ENCODE data around the gene FAM193B.

FAM193B gene

GRCh38 chr5:177483042-177483441 lies 71.3 kb downstream of the FAM193B start:
- Histone ChIP-seq H3K4me3 (ENCODE audit: low read length) (no peak overlapping the region), H3K9ac (ENCODE audit: low read length) (no peak overlapping the region), H3K27me3 (ENCODE audit: control insufficient read depth, insufficient read depth, low read length) (no peaks in the 10 kb centered on the region), H3K4me1 (ENCODE audit: control insufficient read depth, insufficient read depth, low read length) (peaks cover 5% of the 10 kb centered on the region), H3K9me3 (ENCODE audit: control insufficient read depth, low read length) (no peaks in the 10 kb centered on the region), H3K36me3 (ENCODE audit: control insufficient read depth, insufficient read depth, low read length) (peaks cover 6% of the 10 kb centered on the region)

GRCh38 chr5:177482359-177482795 lies 72.0 kb downstream of the FAM193B start:
- H3K4me1 ChIP-seq (ENCODE audit: control insufficient read depth, insufficient read depth, low read length): peaks cover 5% of the 10 kb centered on the region
- no peaks in the 10 kb centered on the region for H3K27me3 ChIP-seq (ENCODE audit: control insufficient read depth, insufficient read depth, low read length)
- H3K36me3 ChIP-seq (ENCODE audit: control insufficient read depth, insufficient read depth, low read length): peaks cover 2% of the 10 kb centered on the region

GRCh38 chr5:177479774-177480173 lies 74.6 kb downstream of the FAM193B start:
- H3K4me1 ChIP-seq (ENCODE audit: control insufficient read depth, insufficient read depth, low read length): peaks cover 5% of the 10 kb centered on the region
- no peaks in the 10 kb centered on the region for H3K9me3 ChIP-seq (ENCODE audit: control insufficient read depth, low read length)
- no peaks in the 10 kb centered on the region for H3K36me3 ChIP-seq (ENCODE audit: control insufficient read depth, insufficient read depth, low read length)
- no peak overlapping the region for H3K4me3 ChIP-seq (ENCODE audit: low read length)
- no peaks in the 10 kb centered on the region for H3K27me3 ChIP-seq (ENCODE audit: control insufficient read depth, insufficient read depth, low read length)
- H3K9ac ChIP-seq (ENCODE audit: low read length): no peak overlapping the region

More at GRCh38 chr5:177482359-177482795, 72.0 kb downstream of the FAM193B start:
- Histone ChIP-seq H3K9me3 (ENCODE audit: control insufficient read depth, low read length) (no peaks in the 10 kb centered on the region), H3K9ac (ENCODE audit: low read length) (no peak overlapping the region), H3K4me3 (ENCODE audit: low read length) (no peak overlapping the region)

- no peak overlapping the region for H3K9ac ChIP-seq (ENCODE audit: low read length)
These were observed 75.4 kb downstream of the FAM193B start for GRCh38 chr5:177478711-177479646.

GRCh38 chr5:177477701-177478477 lies 76.5 kb downstream of the FAM193B start:
- Histone ChIP-seq H3K9me3 (ENCODE audit: control insufficient read depth, low read length) (no peaks in the 10 kb centered on the region), H3K9ac (ENCODE audit: low read length) (no peak overlapping the region), H3K36me3 (ENCODE audit: control insufficient read depth, insufficient read depth, low read length) (no peaks in the 10 kb centered on the region), H3K27me3 (ENCODE audit: control insufficient read depth, insufficient read depth, low read length) (peaks cover 8% of the 10 kb centered on the region), H3K4me1 (ENCODE audit: control insufficient read depth, insufficient read depth, low read length) (peaks cover 5% of the 10 kb centered on the region), H3K4me3 (ENCODE audit: low read length) (no peak overlapping the region)

More at GRCh38 chr5:177478711-177479646, 75.4 kb downstream of the FAM193B start:
- Histone ChIP-seq H3K4me1 (ENCODE audit: control insufficient read depth, insufficient read depth, low read length) (peaks cover 5% of the 10 kb centered on the region), H3K27me3 (ENCODE audit: control insufficient read depth, insufficient read depth, low read length) (peaks cover 6% of the 10 kb centered on the region), H3K36me3 (ENCODE audit: control insufficient read depth, insufficient read depth, low read length) (no peaks in the 10 kb centered on the region), H3K9me3 (ENCODE audit: control insufficient read depth, low read length) (no peaks in the 10 kb centered on the region), H3K4me3 (ENCODE audit: low read length) (no peak overlapping the region)

- peaks cover 19% of the 10 kb centered on the region for H3K27me3 ChIP-seq (ENCODE audit: control insufficient read depth, insufficient read depth, low read length)
- H3K4me1 ChIP-seq (ENCODE audit: control insufficient read depth, insufficient read depth, low read length): peaks cover 13% of the 10 kb centered on the region
- no peak overlapping the region for H3K9ac ChIP-seq (ENCODE audit: low read length)
- H3K4me3 ChIP-seq (ENCODE audit: low read length): no peak overlapping the region
- H3K36me3 ChIP-seq (ENCODE audit: control insufficient read depth, insufficient read depth, low read length): no peaks in the 10 kb centered on the region
- no peaks in the 10 kb centered on the region for H3K9me3 ChIP-seq (ENCODE audit: control insufficient read depth, low read length)
These were observed 77.7 kb downstream of the FAM193B start for GRCh38 chr5:177476531-177477233.

- no peaks in the 10 kb centered on the region for H3K36me3 ChIP-seq (ENCODE audit: control insufficient read depth, insufficient read depth, low read length)
- no peak overlapping the region for H3K9ac ChIP-seq (ENCODE audit: low read length)
- H3K4me3 ChIP-seq (ENCODE audit: low read length): no peak overlapping the region
- peaks cover 24% of the 10 kb centered on the region for H3K27me3 ChIP-seq (ENCODE audit: control insufficient read depth, insufficient read depth, low read length)
- H3K4me1 ChIP-seq (ENCODE audit: control insufficient read depth, insufficient read depth, low read length): peaks cover 13% of the 10 kb centered on the region
- no peaks in the 10 kb centered on the region for H3K9me3 ChIP-seq (ENCODE audit: control insufficient read depth, low read length)
These were observed 78.6 kb downstream of the FAM193B start for GRCh38 chr5:177475563-177476427.

- Histone ChIP-seq H3K36me3 (ENCODE audit: control insufficient read depth, insufficient read depth, low read length) (no peaks in the 10 kb centered on the region), H3K4me1 (ENCODE audit: control insufficient read depth, insufficient read depth, low read length) (peaks cover 16% of the 10 kb centered on the region), H3K4me3 (ENCODE audit: low read length) (no peak overlapping the region), H3K27me3 (ENCODE audit: control insufficient read depth, insufficient read depth, low read length) (peaks cover 26% of the 10 kb centered on the region), H3K9me3 (ENCODE audit: control insufficient read depth, low read length) (no peaks in the 10 kb centered on the region), H3K9ac (ENCODE audit: low read length) (no peak overlapping the region)
These were observed 79.4 kb downstream of the FAM193B start for GRCh38 chr5:177474846-177475562.

GRCh38 chr5:177474002-177474476 lies 80.3 kb downstream of the FAM193B start:
- Histone ChIP-seq H3K27me3 (ENCODE audit: control insufficient read depth, insufficient read depth, low read length) (peaks cover 26% of the 10 kb centered on the region), H3K4me1 (ENCODE audit: control insufficient read depth, insufficient read depth, low read length) (peaks cover 15% of the 10 kb centered on the region), H3K9me3 (ENCODE audit: control insufficient read depth, low read length) (no peaks in the 10 kb centered on the region), H3K36me3 (ENCODE audit: control insufficient read depth, insufficient read depth, low read length) (no peaks in the 10 kb centered on the region), H3K4me3 (ENCODE audit: low read length) (no peak overlapping the region), H3K9ac (ENCODE audit: low read length) (no peak overlapping the region)

- peaks cover 15% of the 10 kb centered on the region for H3K4me1 ChIP-seq (ENCODE audit: control insufficient read depth, insufficient read depth, low read length)
- H3K36me3 ChIP-seq (ENCODE audit: control insufficient read depth, insufficient read depth, low read length): no peaks in the 10 kb centered on the region
- peak within 1 kb of the TSS; percentile 47 for H3K9ac ChIP-seq (ENCODE audit: low read length)
- H3K27me3 ChIP-seq (ENCODE audit: control insufficient read depth, insufficient read depth, low read length): peaks cover 26% of the 10 kb centered on the region
- no peaks in the 10 kb centered on the region for H3K9me3 ChIP-seq (ENCODE audit: control insufficient read depth, low read length)
- H3K4me3 ChIP-seq (ENCODE audit: low read length): no peak within 1 kb of the TSS
These were observed 80.8 kb downstream of the FAM193B start, which contains the start of gene DBN1 for GRCh38 chr5:177473443-177474001. Gene DBN1 (minus strand): TSS chr5:177473634. CDS start chr5:177473521, 113 bp downstream.
